ENCODE results near the gene FOXL3.
"Not testable (repeated sequence)": the region's sequence is repeated elsewhere in the genome, so short reads cannot be mapped to it uniquely, and the experiment has no call there.

Gene FOXL3

DNA sequence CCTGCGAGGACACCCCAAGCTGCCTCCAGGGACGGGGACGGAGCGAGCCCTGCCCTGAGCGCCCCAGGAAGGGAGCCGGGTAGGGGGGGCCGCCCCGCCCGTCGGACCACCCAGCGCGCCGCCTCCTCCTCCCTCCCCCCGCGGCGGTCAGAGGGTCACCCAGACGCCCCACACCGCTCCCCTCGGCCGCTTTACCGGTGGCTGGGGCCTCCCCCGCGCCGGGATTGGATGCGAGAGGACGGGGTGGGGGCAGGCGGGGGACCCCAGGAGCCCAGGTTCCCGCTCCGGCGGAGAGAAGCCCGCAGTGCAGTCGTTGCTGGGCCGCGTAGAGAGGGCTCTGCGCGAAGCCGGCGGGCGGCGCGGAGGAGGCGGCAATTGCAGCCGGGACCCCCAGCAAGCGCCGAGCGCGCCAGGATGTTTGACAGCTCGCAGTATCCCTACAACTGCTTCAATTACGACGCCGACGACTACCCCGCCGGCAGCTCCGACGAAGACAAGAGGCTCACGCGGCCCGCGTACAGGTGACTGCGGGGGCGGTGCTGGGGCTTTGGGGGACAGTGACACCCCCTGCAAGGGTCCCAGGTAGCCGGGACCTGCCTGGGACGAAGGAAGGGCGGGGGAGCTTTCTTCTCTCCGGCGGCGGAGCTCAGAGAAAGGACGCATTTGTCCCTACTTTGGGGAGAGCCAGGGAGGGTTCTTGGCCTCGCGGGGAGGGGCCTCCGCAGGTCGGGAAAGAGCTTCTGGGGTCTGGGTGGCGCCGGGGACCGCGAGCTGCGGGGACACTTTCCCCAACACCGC, at the start of gene FOXL3:
TSS of gene FOXL3 (plus strand) at position 415 of the 798 bp plus-strand sequence. CDS start at position 415, 0 bp downstream.
- no peak for DNase-seq (ENCODE audit: low read depth in 4 of 4, low spot score in 1 of 4)

DNA sequence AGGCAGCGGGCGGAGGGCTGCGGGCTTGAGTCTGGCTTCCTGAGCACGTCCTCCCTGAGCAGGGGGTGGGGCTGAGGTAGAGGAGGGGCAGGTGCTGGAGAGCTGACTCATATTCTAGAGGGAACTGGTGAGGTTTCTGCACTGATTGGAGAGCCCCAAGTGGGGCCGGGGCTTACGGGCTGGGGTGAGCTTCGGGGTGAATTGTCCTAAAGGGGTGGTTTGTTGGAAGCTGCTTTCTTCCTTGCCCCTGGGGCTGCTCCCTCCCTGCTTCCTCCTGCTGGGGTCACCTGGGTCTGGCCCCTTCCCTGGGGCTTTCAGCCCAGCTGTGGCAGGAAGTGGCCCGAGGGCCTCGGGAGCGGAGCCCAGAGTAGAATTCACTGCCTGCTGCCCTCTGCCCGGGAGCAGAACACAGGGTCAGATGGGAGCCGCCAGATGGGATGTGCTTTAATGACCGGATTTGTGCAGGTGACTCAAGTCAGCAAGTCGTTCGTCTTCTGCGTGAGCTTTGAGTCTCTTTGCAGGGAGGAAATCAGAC, 49.0 kb upstream of the FOXL3 start:
- no peak for DNase-seq (ENCODE audit: low read depth in 4 of 4, low spot score in 1 of 4)

DNA sequence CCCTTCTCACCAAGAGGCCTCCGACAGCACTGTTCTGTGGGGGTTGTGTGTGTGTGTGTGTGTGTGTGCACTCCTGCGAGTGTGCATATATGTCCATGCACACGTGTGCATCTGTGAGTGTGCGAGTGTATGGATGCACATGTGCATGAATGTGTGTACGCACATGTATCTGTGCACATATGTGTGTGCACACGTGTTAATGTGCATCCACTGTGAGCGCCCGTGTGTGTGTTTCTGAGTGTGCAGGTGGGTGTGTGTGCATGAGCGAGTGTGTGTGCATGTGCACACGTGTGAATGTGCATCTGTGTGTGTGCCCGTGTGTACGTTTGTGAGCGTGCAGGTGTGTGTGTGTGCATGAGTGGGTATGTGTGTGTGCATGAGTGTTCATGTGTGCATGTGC, 48.5 kb upstream of the FOXL3 start:
- no peak for DNase-seq (ENCODE audit: low read depth in 4 of 4, low spot score in 1 of 4)

DNA sequence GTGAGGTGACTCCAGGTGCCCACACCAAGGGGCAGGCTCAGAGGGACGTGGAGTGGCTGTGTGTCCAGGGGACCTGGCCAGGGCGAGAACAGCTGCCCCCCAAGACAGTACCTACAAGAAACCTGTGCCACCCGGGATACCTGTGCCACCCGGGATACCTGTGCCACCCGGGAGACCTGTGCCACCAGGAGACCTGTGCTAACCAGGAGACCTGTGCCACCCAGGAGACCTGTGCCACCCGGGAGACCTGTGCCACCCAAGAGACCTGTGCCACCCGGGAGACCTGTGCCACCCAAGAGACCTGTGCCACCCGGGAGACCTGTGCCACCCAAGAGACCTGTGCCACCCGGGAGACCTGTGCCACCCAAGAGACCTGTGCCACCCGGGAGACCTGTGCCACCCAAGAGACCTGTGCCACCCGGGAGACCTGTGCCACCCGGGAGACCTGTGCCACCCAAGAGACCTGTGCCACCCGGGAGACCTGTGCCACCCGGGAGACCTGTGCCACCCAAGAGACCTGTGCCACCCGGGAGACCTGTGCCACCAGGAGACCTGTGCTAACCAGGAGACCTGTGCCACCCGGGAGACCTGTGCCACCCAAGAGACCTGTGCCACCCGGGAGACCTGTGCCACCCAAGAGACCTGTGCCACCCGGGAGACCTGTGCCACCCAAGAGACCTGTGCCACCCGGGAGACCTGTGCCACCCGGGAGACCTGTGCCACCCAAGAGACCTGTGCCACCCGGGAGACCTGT, 47.0 kb upstream of the FOXL3 start:
- not testable (repeated sequence) for DNase-seq (ENCODE audit: low read depth in 4 of 4, low spot score in 1 of 4)

GRCh38 chr7:243580-243978, 46.4 kb upstream of the FOXL3 start:
- not testable (repeated sequence) for DNase-seq (ENCODE audit: low read depth in 4 of 4, low spot score in 1 of 4)

DNA sequence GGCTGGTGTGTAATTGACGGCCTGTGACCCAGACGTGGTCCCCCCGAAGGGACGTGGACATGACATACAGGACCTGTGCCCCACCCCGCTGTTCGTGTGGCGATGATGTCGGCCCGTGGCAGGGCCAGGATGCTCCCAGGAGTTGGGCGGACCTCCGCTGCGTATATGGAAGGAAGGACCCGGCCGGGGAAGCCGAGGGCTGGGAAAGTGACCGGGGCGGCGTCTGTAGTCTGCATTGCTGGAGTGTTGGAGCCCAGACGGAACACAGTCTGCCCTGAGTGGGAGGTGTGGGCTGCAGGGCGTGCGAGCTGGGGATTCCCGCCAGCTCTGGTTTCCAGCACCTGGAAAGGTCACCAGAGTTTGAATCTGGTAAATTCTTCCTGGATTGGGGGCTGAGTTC, 45.0 kb upstream of the FOXL3 start:
- DNase-seq (ENCODE audit: low read depth in 4 of 4, low spot score in 1 of 4) = no peak

DNA sequence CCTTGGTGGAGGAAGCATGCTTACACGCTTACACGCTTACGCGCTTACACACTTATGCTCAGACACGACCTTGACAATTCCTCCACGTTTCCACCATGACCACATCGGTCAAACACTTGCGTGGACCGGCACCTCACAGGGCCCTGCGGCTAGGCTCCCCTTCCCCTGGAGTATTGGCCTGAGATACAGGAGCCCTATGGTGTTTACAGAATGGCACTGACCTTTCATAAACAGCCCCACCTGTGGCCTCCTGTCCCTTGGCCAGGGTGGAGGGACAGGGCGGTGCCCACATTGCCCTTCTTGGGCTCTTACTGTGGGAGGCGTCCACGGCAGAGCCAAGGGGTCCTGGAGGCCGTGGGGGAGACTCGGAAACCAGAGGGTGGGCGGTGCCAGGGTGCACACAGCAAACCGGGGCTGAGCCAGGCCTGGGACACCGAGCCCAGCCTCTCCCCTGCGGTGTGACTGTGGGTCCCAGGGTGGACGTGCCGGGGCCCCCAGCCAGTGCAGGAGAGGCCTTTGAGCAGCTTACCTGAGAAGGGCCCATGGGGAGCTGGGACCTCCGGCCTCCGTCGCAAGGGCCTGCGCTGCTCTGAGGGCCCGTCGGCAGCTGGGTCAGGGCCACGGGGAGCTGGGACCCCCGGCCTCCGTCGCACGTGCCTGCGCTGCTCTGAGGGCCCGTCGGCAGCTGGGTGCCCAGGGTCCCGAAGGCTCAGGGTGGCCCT, 44.2 kb upstream of the FOXL3 start:
- no peak for DNase-seq (ENCODE audit: low read depth in 4 of 4, low spot score in 1 of 4)

- no peak for DNase-seq (ENCODE audit: low read depth in 4 of 4, low spot score in 1 of 4)
These were observed 43.5 kb upstream of the FOXL3 start for GRCh38 chr7:246451-246850.

DNA sequence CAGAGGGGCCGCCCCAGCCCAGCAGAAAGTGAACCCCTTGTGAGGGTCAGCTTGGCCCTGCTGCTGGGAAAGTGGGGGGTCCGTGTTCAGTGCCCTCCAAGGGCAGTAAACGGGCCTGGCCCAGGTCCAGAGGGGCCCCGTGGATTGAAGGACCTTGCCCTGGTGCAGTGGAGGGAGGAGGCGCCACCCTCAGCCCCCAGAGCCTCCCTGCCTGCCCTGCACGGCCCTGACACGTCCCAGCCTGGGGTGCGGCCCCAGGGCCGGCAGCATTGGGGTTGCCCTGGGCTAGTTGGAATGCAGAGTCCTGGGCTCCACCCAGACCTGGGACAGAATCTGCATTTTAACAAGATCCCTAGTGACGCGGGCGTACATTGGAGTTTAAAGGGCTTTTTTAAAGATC, 42.8 kb upstream of the FOXL3 start:
- DNase-seq (ENCODE audit: low read depth in 4 of 4, low spot score in 1 of 4) = no peak

DNA sequence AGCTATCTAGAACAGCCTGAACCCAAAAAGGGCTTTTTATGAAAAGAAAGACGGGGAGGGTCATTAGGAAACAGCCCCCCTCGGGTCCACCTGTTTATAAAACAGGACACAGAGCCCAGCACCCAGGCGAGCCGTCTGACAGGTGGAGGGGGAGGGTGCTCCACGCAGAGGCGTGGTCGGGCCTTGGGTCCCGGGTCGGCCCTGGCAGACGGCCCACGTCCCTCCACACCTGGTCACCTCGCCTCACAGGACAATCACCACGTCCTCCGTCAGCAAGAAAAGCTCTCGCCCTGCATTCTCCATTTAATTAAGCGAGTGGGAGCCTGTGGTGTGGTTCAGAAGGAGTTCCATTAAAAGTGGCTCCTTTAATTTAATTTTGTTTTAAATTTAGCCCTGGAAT, 42.3 kb upstream of the FOXL3 start:
- no peak for DNase-seq (ENCODE audit: low read depth in 4 of 4, low spot score in 1 of 4)

DNA sequence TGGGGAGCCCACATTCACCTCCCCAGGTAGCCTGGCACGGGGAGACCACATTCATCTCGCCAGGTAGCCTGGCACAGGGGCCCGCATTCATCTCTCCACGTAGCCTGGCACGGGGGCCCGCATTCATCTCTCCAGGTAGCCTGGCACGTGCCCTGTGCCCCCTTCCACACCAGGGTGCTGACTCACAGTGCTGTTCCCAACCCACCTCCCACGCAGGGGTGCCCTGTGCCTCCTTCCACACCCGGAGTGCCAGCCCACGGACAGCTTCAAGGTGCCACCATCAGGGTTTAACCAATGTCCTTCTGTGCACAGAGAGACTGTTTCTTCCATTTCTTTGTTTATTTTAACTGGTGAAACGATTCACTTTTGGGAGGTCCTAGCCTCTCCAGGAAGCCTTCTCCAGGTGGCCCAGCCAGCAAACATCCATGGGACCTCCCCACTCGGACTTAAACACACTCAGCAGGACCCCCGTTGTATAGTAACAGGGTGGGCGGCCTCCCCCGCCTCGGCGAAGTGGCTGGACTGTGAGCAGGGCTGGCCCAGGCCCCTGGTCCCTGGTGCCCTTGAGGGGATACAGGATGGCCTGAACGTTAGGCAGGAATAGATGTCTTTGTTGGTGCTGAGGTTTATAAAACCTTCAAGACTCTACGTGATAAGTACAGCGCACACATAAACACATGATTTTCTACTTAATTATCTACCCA, 41.1 kb upstream of the FOXL3 start:
- DNase-seq (ENCODE audit: low read depth in 4 of 4, low spot score in 1 of 4) = no peak

GRCh38 chr7:249989-250388, 40.0 kb upstream of the FOXL3 start:
- DNase-seq (ENCODE audit: low read depth in 4 of 4, low spot score in 1 of 4) = no peak

- DNase-seq (ENCODE audit: low read depth in 4 of 4, low spot score in 1 of 4) = no peak
These were observed 39.4 kb upstream of the FOXL3 start for GRCh38 chr7:250523-250922.

GRCh38 chr7:251005-251404, 39.0 kb upstream of the FOXL3 start:
- no peak for DNase-seq (ENCODE audit: low read depth in 4 of 4, low spot score in 1 of 4)

DNA sequence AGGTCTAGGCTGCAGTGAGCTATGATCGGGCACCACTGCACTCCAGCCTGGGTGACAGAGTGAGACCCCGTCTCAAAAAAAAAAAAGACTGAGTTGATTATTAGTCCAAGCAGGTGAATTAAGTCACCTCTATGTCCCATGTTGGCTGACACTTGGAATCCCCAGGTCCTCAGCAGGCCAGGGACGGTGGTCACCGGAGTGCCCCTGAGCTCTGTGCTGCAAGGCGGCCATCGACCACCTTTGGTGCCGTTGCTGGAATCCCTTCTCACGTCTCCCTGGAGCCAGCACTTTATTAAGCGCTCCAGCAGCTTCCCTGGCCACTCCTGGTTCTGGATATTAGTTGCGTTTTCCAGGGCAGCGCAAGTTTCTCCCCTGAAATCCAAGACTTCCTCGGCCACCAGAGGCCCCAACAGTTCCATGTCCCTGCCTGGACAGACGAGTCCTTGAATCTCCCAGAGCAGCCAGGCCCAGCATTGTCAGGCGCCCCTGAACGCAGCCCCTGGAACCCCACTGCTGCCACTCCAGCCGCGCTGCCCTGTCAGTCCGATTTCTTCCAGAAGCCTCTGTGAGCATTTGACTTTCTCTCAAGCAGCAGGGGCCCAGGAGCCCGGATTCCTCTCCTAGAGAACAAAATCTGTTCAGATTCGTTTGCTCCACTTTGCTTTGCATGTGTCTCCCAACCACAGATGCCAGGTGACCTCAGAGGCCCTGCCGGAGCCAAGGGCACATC, 38.4 kb upstream of the FOXL3 start:
- no peak for DNase-seq (ENCODE audit: low read depth in 4 of 4, low spot score in 1 of 4)

- DNase-seq (ENCODE audit: low read depth in 4 of 4, low spot score in 1 of 4) = no peak
These were observed 37.6 kb upstream of the FOXL3 start for GRCh38 chr7:252216-252965.

GRCh38 chr7:252981-253380, 37.0 kb upstream of the FOXL3 start:
- no peak for DNase-seq (ENCODE audit: low read depth in 4 of 4, low spot score in 1 of 4)

DNA sequence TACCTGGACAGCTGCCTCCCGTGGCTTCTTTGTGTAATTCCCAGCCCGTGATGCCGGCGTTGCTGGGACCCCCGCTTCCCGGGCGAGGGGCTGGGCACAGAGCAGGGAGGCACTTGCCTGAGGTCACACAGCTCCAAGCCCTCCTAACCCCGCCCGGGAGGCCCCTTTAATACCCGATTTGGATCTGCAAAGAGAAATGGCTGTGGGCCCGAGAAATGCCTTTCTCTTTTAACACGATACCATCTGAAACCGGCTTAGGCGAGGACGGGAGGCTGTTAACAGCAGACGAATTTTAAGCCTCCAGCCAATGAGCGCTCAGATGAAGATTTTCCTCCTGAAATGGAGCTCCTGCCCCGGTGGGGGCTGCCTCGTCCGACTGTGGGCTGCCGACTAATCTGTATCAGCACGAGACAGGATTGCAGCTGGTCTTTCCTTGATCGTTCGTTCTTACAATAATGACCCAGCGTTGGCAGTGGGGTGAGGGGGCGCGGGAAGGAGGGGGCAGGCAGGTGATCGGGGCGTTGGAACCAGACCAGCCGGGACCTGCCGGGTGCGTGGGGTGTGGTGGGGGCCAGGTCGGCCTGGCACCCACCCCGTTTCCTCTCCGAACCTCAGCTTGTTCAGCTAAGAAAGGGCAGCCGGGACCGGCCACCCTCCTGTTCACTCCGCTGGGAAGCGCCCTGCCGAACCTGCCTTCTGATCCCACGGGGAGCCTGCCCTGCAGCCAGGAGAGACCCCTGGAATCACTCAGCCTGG, 36.2 kb upstream of the FOXL3 start:
- DNase-seq (ENCODE audit: low read depth in 4 of 4, low spot score in 1 of 4) = no peak
